ENCODE results near the gene INPP5J. TPM values are rescaled to one million over a fixed set of nuclear protein-coding genes. Genes with fewer than 3 reads are reported as not detected.
"Not testable (repeated sequence)": the region's sequence is repeated elsewhere in the genome, so short reads cannot be mapped to it uniquely, and the experiment has no call there.

INPP5J gene
- polyA plus RNA-seq, 3 donors: 3.5 to 3.9 (median 3.9) TPM

DNA sequence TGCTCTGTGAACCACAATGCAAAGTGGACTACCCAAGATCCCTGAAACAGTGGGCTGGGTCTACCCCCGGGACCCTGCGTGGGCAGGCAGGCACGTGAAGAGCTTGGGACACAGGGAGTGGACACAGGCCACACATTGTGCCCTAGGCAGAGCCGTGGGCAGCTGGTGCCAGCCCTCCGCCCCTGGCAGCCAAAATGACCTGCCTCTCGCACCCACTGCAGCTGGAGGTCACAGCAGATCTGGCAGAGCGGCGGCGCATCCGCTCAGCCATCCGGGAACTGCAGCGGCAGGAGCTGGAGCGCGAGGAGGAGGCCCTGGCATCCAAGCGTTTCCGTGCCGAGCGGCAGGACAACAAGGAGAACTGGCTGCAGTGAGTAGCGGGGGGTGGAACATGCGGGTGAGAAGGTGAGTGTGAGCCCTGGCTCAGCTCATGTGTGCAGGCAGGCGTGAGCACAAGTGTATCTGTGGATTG is 35.0 kb upstream of the INPP5J start:
- no peak for DNase-seq (ENCODE audit: low read depth in 3 of 3, low spot score in 2 of 3)

DNA sequence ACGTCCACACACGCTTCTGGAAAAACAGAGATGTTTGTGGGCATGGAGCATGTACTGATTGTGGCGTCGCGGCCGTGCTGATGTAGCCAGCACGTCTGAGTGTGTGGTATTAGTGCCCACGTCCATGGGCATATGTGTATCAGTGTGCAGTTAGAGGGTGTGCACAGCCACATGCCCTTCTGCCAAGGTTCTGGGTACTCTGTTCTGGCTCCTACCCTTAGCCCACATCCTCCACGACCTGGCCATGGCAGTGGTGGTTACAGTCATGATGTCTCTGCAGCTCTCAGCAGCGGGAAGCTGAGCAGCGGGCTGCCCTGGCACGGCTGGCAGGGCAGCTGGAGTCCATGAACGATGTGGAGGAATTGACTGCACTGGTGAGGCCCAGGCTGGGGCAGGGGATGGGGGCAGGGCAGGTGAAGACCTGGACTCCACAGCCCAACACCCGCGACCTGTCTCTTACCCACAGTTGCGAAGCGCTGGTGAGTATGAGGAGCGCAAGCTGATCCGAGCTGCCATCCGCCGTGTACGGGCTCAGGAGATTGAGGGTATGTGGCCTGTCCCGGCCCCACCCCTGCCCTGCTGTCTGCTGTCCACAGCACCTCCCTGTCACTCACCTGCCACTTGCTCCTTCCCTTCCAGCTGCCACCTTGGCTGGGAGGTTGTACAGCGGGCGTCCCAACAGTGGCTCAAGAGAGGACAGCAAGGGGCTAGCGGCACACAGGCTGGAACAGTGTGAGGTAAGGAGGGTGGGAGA is 34.4 kb upstream of the INPP5J start:
- DNase-seq (ENCODE audit: low read depth in 3 of 3, low spot score in 2 of 3): no peak

DNA sequence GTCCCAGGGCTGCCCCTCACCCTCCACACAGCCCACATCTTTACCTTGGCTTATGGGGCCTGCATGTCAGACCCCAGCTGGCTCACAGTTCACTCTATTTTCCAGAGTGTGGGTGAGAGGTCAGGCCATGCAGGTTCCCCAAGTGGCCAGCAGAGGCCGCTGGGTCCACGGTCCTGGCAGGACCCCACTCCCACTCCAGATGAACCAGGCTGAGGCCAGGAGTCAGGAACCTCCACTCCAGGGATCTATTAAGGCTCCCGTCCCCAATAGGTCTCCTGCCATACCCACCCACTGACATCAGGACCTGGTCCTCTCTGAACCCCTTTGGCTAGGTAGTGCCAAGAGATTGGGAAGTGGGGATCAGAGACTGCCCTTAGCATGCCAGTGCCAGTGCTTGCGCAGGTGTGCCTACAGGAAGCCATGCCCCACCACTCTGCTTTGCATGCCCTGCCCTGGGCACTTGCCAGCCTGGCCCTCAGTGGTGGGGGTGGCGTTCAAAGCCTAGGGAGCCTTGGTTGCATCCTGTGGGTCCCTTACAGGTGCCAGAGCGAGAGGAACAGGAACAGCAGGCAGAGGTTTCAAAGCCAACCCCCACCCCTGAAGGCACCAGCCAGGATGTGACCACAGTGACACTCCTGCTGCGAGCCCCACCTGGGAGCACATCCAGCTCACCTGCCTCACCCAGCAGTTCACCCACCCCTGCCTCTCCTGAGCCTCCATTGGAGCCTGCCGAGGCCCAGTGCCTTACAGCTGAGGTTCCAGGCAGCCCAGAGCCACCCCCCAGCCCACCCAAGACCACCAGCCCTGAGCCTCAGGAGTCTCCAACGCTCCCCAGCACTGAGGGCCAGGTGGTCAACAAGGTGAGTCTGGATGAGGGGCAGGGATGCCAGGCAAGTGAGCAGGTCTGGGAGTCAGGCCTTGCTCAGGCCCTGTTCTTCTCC is 33.3 kb upstream of the INPP5J start:
- no peak for DNase-seq (ENCODE audit: low read depth in 3 of 3, low spot score in 2 of 3)

- no peak for DNase-seq (ENCODE audit: low read depth in 3 of 3, low spot score in 2 of 3)
Observed at GRCh38 chr22:31090217-31091085, 32.3 kb upstream of the INPP5J start.

DNA sequence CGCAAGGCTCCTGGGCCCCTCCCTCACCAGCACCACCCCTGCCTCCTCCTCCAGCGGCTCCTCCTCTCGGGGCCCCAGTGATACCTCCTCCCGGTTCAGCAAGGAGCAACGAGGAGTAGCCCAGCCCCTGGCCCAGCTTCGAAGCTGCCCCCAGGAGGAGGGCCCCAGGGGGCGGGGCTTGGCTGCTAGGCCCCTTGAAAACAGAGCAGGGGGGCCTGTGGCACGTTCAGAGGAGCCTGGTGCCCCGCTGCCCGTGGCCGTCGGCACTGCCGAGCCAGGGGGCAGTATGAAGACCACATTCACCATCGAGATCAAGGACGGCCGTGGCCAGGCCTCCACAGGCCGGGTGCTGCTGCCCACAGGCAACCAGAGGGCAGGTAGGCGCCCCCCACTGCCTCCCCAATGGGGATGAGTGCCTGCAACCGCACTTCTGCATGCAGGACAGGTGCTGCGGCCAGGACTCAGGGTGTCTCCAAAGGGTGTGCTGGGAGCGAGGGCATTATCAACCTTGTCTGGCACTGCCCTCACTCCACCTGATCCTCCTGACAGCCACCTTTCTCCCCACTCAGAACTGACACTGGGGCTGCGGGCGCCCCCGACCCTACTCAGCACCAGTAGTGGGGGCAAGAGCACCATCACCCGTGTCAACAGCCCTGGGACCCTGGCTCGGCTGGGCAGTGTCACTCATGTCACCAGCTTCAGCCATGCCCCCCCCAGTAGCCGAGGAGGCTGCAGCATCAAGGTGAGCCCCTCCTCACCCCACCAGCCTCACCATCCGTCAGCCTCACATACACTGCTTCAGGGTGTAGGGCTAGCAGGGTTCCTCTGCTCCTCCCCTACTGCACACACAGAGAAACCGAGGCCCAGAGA is 31.4 kb upstream of the INPP5J start:
- no peak for DNase-seq (ENCODE audit: low read depth in 3 of 3, low spot score in 2 of 3)

- no peak for DNase-seq (ENCODE audit: low read depth in 3 of 3, low spot score in 2 of 3)
Observed at GRCh38 chr22:31092161-31092560, 30.6 kb upstream of the INPP5J start.

DNA sequence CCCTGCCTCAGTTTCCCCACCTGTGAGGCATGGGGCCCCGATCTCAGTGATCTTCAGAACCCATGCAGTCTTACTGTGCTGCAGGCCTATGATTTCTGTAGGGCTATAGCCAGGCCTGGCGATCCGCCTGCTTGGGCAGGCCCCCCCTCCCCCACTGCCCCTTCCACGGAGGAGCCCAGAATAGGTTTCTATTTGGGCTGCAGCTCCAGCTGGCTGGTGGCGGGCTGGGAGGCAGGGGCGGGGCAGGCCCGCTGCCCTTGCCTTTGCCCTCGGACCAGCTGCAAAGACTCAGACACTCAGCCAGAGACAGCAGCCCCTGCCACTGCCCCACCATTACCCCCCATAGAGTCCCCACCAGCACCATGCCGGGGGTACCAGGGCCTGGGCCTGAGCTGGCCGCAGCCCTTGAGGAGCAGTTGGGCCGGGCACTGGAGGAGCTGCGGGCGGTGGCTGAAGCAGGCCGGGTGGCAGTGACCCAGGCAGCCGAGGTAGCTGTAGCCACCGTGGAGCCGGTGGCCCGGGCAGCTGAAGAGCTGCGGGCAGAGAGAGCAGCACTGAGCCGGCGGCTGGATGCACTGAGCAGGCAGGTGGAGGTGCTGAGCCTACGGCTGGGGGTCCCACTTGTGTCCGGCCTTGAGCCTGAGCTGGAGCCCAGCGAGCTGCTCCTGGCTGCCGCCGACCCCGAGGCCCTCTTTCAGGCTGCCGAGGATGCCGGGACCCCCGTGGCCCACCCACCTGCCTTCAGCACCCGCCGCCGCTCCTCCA is 29.5 kb upstream of the INPP5J start:
- DNase-seq (ENCODE audit: low read depth in 3 of 3, low spot score in 2 of 3): no peak

DNA sequence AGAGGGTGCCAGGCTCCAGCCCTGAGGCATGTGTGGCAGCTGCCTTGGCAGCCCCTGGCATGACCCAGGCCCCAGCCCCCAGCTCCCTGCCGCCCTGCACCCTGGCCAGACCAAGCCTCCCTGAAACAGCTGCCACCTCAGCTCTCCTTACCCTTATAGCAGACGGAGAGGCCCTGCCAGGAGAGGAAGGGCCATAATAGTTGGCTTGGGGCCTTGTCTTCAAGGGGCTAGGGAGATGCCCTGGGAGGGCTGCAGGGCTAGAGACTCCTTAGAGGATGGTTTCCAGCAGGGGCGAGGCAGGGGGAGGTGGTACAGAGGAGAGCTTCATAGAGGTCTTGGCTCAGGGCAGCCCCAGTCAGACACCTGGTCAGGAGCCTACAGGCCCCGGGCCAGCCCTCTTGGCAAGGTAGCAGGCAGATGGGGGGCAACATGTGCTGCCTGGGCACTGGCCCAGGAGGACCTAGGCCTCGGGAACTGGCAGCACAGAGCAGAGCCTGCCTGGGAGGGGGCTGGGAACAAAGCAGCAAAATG is 28.7 kb upstream of the INPP5J start:
- DNase-seq (ENCODE audit: low read depth in 3 of 3, low spot score in 2 of 3): no peak

GRCh38 chr22:31094741-31095140 is 28.0 kb upstream of the INPP5J start:
- DNase-seq (ENCODE audit: low read depth in 3 of 3, low spot score in 2 of 3): no peak

DNA sequence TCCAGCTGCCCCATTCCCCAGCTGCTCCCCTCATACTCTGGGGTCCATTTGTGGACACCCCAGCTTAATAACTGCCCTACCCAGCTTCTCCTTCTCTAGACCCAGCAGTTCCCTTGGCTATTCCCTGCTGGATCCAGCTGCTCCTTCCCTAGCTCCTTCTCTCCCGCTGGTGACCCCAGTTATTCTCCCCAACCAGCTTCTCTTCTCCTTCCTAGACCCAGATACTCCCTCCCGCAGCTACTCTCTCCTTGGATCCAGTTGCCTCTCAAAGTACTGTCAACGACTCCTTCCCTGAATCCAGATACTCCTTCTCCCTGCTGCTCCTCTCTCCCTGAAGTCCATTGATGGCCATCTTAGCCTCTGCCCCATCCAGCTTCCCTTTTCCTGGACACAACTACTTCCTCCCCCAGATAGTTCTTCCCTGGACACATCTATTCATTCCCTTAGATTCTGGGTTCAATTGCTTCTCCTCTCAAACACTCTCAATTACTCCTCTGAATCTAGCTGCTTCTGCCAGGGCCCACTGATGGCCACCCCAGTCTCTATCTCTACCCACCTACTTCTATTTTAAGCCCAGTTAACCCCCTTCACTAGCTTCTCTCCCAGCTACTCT is 27.0 kb upstream of the INPP5J start:
- no peak for DNase-seq (ENCODE audit: low read depth in 3 of 3, low spot score in 2 of 3)

DNA sequence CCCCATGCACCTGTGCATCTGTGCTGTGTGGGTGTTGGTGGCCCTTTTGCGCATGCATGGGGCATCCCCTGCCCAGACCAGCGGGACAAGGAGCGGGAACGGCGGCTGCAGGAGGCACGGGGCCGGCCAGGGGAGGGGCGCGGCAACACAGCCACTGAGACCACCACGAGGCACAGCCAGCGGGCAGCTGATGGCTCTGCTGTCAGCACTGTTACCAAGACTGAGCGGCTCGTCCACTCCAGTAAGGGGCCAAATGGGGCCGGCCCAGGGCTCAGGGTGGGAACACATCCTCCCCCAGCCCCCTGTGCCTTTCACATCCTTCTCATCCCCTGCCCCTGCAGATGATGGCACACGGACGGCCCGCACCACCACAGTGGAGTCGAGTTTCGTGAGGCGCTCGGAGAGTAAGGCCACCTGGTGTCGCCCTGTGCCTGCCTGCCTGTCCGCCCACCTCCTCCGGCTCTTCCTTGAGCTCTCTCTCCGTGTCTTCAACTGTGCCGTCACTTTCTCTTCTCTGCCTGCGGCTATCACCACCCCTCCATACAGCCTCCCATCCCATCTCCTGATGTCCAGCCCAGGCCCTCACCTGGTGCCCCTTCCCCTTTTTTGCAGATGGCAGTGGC is 26.0 kb upstream of the INPP5J start:
- DNase-seq (ENCODE audit: low read depth in 3 of 3, low spot score in 2 of 3): no peak

GRCh38 chr22:31097539-31097938 is 25.2 kb upstream of the INPP5J start:
- not testable (repeated sequence) for DNase-seq (ENCODE audit: low read depth in 3 of 3, low spot score in 2 of 3)

DNA sequence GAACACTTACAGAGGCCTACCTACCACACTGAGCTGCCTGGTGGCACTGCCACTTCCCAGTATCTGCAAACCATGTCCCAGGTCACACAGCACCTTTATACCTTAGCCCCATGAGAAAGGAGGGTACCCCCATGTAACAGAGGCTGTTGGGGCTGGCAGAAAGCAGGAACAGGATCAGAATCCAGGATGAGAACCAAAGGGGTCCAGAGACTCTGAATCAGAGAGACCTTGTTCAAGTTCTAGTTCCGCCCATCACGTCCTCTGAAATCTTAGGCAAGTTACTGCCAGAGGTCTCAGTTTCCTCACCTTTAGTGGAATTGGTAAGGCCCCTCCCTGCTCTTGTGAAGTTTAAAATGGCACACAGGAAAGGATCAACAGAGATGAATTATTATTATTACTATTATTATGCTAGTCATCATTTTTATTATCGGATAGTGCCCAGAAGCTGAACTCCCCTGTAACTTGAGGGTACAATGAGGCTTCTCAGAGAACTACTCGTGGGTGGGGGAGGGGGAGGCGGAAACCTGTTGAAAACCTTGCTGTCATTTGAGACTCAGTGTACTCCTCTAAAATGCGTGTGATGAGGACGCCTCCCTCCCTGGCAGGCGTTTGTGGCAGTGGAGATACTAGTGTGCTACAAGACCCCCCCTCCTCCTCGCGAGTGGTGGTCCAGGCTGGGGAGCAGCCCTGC is 24.7 kb upstream of the INPP5J start:
- no peak for DNase-seq (ENCODE audit: low read depth in 3 of 3, low spot score in 2 of 3)

DNA sequence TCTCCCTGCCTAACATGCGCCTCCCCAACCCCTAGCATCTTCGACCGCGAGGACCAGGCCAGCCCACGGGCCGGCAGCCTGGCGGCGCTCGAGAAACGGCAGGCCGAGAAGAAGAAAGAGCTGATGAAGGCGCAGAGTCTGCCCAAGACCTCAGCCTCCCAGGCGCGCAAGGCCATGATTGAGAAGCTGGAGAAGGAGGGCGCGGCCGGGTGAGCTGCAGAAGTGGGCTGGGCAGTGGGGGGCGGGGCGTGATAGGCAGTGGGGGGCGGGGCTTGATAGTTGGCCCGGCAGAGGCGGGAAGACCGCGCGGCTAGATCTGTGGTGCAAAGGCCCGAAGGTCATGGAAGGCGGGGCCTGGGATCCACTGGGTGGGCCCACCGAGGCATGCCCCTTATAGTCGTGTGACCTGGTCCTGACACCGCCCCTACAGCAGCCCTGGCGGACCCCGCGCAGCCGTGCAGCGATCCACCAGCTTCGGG is 24.1 kb upstream of the INPP5J start:
- no peak for DNase-seq (ENCODE audit: low read depth in 3 of 3, low spot score in 2 of 3)

GRCh38 chr22:31099386-31099785 is 23.4 kb upstream of the INPP5J start:
- DNase-seq (ENCODE audit: low read depth in 3 of 3, low spot score in 2 of 3): no peak

GRCh38 chr22:31099841-31100761 is 22.7 kb upstream of the INPP5J start:
- no peak for DNase-seq (ENCODE audit: low read depth in 3 of 3, low spot score in 2 of 3)
